Choroid plexus epithelial cell (primary cell): ENCODE measurements around the gene SAXO2.
"Not testable (repeated sequence)": the region's sequence is repeated elsewhere in the genome, so short reads cannot be mapped to it uniquely, and the experiment has no call there.

Source experiments
- DNase-seq: peaks from one replicate; pipeline ENCODE4 v3.0.0-alpha.2; 2010; ENCODE audit warnings: low read depth
- H3K4me3 ChIP-seq: 2 replicates; pipeline ENCODE4 v1.5.1; 2011; ENCODE audit warnings: low read depth, mild to moderate bottlenecking, control low read depth, low read length, moderate library complexity
- TF ChIP-seq, protein P1 (sequence below): conservative IDR thresholded peaks from 2 replicates; pipeline ENCODE4 v1.5.1; 2011; ENCODE audit warnings: low read depth, mild to moderate bottlenecking, control low read depth, inconsistent platforms, low read length, moderate library complexity

Gene SAXO2

DNA sequence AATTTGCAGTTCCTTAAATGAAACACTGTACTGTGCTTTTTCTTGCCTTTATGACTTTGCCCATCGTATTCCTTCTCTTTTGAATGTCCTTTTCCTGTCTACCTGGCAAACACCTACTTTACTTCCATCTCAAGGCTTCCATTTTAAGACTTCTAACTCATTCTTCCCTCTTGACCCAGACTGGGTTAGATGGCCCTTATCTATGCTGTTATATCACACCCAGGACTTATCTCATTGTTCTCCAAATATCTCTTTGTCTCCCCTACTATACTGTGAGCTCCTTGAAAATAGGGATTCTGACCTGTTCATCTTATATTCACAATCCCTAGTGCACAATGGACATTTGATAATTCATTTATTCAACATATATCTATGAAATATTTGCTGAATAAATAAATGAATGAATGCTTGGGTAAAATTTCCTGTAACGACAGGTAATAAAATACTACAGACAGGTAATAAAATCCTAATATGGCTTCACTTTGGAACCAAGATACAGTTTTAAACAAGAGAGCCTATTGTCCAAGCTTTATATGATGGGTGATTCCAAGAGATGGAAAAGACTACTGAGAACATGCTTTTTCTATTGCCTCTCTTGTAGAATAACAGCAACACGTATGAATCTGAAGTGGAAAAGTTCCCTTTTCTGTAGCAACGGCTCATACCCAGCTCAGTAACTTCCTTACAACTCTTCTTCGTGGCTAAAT lies 22.8 kb upstream of the SAXO2 start:
- H3K4me3 ChIP-seq: no peak overlapping the region
- no peak for DNase-seq
- TF ChIP-seq, protein P1, sequence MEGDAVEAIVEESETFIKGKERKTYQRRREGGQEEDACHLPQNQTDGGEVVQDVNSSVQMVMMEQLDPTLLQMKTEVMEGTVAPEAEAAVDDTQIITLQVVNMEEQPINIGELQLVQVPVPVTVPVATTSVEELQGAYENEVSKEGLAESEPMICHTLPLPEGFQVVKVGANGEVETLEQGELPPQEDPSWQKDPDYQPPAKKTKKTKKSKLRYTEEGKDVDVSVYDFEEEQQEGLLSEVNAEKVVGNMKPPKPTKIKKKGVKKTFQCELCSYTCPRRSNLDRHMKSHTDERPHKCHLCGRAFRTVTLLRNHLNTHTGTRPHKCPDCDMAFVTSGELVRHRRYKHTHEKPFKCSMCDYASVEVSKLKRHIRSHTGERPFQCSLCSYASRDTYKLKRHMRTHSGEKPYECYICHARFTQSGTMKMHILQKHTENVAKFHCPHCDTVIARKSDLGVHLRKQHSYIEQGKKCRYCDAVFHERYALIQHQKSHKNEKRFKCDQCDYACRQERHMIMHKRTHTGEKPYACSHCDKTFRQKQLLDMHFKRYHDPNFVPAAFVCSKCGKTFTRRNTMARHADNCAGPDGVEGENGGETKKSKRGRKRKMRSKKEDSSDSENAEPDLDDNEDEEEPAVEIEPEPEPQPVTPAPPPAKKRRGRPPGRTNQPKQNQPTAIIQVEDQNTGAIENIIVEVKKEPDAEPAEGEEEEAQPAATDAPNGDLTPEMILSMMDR: no peak

GRCh38 chr15:82241836-82242499 lies 20.6 kb upstream of the SAXO2 start:
- DNase-seq: peak; percentile 33
- not testable (repeated sequence) for H3K4me3 ChIP-seq

GRCh38 chr15:82243644-82244043 lies 19.0 kb upstream of the SAXO2 start:
- not testable (repeated sequence) for DNase-seq, H3K4me3 ChIP-seq

- H3K4me3 ChIP-seq, DNase-seq: not testable (repeated sequence)
Observed at GRCh38 chr15:82245956-82246355, 16.7 kb upstream of the SAXO2 start.

DNA sequence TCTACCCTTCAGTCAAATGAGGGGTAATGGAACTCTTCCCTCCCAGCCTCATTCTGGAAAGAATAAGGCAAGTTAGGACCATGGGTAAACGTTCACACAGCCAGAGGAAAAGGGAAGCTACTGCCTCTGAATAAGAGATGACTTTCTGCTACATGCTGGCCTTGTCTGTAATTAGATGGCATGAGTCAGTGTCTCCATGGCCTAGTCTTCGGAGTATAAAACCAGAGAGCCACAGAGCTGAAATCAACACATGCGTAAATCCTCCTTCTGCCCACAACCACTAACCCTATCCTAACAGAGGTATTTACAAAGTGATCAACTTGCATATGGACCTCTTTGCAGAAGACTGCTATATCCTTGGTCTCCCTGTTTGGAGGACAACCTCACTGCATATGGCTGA lies 14.4 kb upstream of the SAXO2 start:
- DNase-seq, H3K4me3 ChIP-seq: not testable (repeated sequence)

DNA sequence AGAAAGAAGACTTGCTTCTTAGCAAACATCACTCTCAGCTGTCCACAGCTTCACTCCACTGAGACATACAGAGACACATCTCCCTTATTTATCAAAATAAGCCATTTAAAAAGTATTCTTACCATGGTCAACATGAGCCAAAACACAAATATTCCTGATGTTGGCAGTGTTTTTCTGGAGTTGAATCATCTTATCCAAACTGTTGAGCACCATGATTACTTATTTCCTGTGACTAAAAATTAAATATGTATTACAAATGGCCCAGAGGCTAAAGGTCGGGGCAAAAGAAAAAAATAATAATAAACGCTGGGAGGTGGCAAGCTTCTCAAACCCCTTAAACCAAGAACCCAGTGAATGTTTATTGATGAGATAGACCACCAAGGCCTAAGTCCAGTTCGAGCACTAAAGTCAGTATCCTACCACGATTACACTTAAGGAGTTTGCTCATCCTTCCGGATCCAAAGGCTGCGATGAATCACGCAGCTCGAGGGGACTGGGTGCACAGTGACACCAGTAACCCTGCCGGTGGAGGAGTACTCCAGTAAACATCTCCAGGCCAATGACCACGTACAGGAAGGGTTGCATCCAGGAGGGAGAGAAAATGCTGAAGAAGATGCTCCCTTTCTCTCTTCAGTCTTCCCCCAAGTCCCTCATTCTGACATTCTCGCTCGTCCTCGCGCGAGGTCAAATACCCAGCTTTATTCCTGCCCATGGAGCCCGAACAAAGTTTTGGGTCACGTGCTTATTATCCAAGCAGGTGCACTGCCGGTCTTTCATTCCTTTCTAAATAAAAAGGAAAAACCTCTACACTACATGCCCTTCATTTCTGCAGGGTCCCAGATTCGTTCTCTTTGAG lies 824 bp upstream of the SAXO2 start:
- peak; percentile 48 for DNase-seq
- H3K4me3 ChIP-seq: peak overlapping the region; percentile 88

DNA sequence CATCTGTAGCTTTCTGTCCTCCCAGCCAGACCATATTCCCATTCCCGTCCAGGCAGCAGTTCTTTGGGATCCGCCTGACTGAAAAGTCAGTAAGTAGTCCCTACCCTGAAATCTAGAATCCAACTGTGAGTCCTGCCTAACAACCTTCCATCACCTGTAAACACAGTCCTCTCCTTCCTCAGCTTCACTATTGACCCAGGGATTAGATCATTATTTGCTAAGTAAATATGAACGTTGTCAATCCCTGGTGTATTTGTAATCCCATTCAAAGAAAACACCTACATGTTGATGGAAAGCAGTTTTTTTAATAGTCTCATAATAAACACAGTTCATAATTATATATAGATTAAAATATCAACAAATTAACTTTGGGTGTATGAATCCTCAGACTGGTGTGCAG lies 732 bp downstream of the SAXO2 start:
- DNase-seq: no peak
- TF ChIP-seq, protein P1: no peak
- peak overlapping the region; percentile 88 for H3K4me3 ChIP-seq

DNA sequence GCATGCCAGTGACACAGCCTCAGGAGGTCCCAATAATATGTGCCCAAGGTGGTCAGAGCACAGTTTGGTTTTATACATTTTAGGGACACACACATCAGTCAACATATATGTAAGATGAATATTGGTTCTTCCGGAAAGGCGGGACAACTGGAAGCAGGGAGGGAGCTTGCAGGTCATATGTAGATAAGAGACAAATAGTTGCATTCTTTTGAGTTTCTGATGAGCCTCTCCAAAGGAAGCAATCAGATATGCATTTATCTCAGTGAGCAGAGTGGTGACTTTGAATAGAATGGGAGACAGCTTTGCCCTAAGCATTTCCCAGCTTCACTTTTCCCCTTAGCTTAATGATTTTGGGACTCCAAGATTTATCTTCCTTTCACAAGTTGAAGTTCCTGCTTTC lies 4.5 kb downstream of the SAXO2 start:
- not testable (repeated sequence) for H3K4me3 ChIP-seq, DNase-seq

DNA sequence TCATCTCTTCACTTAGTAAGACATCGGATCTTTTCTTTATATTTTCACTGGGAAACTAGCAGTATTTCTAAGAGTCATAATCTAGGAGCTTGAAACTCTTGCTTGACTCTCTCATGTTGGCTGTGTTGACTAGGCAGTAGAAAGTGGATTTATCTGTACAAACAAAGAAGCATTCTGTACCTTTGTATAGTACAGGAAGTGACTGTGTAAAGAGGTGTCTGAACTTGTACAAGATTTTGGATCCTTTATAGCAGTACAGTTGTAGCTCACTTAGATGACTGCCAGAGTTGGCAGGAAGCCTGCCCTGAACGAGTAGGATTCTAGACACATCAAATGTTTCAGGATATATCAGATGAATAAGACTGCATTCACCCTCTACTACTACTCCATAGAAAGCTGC lies 5.8 kb downstream of the SAXO2 start:
- H3K4me3 ChIP-seq, DNase-seq: not testable (repeated sequence)

GRCh38 chr15:82272154-82272553 lies 9.5 kb downstream of the SAXO2 start:
- TF ChIP-seq, protein P1: no peak
- DNase-seq: no peak
- H3K4me3 ChIP-seq: no peak overlapping the region

- DNase-seq: no peak
- no peak overlapping the region for H3K4me3 ChIP-seq
- TF ChIP-seq, protein P1: no peak
Observed at GRCh38 chr15:82275410-82275809, 12.8 kb downstream of the SAXO2 start.
